ENCODE results near the gene CHRNB4. TPM values are rescaled to one million over a fixed set of nuclear protein-coding genes. Genes with fewer than 3 reads are reported as not detected.

CHRNB4 gene
- total RNA-seq, 4 donors from 2014 or later = not detected

DNA sequence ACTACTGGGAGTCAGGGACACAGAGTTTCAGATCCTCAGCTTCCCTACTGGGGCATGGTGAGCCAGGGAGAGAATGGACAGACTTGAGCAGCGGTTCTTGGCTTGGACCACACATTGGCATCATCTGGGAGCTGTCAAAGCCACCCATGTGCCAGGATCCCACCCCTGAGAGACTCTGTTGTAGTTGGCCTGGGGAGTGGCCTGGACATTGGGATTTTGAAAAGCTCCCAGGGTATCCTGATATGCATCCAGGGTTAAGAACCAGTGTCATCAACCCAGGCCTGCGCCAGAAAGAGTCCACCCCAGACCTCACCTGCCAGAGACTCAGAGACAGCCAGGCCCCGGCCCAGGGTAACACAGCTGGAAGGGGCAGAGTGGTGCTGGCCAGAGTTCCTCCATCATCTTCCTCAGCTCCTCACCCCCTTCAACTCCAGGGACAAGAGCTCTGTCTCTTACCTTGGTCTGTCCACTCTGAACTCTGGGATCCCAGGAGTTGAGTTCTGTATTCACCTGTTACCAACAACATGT is 33.0 kb upstream of the CHRNB4 start:
- Histone ChIP-seq H3K27me3 (no peaks in the 10 kb centered on the region), H3K4me1 (peaks cover 0 to 13% (median 0%) of the 10 kb centered on the region in 4 donors), H3K27ac (no peak overlapping the region), H3K9me3 (no peaks in the 10 kb centered on the region), H3K4me3 (no peak overlapping the region), H3K36me3 (no peaks in the 10 kb centered on the region)
- 92 to 96% methylated on average over 3 of the region's 3 CpGs for WGBS, 2 donors
- DNase-seq (ENCODE audit: low spot score in 2 of 2) = no peak
- TF ChIP-seq, protein P1, sequence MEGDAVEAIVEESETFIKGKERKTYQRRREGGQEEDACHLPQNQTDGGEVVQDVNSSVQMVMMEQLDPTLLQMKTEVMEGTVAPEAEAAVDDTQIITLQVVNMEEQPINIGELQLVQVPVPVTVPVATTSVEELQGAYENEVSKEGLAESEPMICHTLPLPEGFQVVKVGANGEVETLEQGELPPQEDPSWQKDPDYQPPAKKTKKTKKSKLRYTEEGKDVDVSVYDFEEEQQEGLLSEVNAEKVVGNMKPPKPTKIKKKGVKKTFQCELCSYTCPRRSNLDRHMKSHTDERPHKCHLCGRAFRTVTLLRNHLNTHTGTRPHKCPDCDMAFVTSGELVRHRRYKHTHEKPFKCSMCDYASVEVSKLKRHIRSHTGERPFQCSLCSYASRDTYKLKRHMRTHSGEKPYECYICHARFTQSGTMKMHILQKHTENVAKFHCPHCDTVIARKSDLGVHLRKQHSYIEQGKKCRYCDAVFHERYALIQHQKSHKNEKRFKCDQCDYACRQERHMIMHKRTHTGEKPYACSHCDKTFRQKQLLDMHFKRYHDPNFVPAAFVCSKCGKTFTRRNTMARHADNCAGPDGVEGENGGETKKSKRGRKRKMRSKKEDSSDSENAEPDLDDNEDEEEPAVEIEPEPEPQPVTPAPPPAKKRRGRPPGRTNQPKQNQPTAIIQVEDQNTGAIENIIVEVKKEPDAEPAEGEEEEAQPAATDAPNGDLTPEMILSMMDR (IDR thresholded peaks at IDR 0.05) = no peak
- no peak for TF ChIP-seq EP300 (IDR thresholded peaks at IDR 0.05)
- no peak for TF ChIP-seq POLR2A (IDR thresholded peaks at IDR 0.05)

DNA sequence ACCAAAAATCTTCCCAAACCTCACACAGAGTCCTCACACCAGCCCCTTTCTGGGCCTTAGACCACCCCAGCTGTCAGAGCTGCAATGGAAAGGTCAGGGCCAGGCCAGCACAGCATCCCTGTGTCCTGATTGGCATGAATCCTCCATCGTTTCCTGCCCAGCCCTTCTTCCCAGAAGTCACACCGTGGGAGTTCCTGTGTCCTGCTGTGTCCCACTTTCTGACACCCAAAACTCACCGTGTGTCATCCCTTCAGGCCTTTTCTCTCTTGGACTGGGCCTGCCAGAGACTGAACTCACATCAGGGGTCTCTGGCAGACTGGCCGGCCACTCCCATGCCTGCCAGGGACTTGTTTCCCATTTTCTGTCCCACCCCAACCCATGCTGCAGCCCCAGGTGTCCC is 32.5 kb upstream of the CHRNB4 start:
- TF ChIP-seq, protein P1 (IDR thresholded peaks at IDR 0.05) = no peak
- TF ChIP-seq POLR2A (IDR thresholded peaks at IDR 0.05) = no peak
- TF ChIP-seq EP300 (IDR thresholded peaks at IDR 0.05) = no peak
- H3K9me3 ChIP-seq = no peaks in the 10 kb centered on the region
- 48 to 54% methylated on average over 4 of the region's 4 CpGs for WGBS, 2 donors

DNA sequence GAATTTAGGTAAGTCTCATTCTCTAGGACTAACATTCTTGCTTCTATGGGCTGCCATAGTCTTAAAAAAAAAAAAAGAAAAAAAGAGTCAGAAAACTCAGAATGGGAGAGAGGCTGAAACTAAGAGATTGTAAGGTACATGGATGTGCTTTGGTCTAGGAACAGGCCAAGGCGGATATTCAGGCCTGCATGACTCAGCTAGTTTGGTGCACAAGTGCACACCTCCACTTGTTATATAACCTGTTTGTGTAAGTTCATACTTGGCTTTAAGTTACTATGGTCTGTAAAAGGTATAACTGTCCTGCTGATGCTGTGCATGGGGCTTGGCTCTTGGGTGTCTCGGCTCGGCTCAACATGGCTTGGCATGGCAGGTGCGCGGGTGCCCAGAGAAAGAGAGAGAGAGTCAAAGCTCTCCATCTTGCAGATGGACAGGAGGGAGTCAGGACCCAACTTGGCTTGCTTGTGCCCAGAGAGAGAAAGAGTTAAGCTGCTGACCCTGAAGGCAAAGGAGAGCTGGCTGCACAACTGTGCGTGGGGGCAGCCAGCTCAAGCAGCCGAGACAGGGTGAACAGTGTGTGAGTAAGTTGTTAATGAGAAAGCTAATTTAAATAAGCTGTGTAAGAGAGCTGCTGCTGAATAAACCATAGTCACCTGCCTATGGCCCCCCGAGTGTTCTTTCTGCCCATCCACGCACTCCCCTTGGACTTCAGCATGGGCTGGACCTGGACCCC is 31.4 kb upstream of the CHRNB4 start:
- H3K36me3 ChIP-seq = no peaks in the 10 kb centered on the region
- no peak overlapping the region for H3K4me3 ChIP-seq
- 79 to 82% methylated on average over 9 of the region's 9 CpGs for WGBS, 2 donors
- no peaks in the 10 kb centered on the region for H3K9me3 ChIP-seq
- H3K27ac ChIP-seq = no peak overlapping the region
- DNase-seq (ENCODE audit: low spot score in 2 of 2) = no peak
- peaks cover 0 to 5% of the 10 kb centered on the region in 2 donors for H3K27me3 ChIP-seq
- peaks cover 0 to 13% (median 0%) of the 10 kb centered on the region in 4 donors for H3K4me1 ChIP-seq
- TF ChIP-seq EP300 (IDR thresholded peaks at IDR 0.05) (no peak), POLR2A (IDR thresholded peaks at IDR 0.05) (no peak)
- TF ChIP-seq, protein P1 (IDR thresholded peaks at IDR 0.05) = no peak

More for the DNA sequence above, 32.5 kb upstream of the CHRNB4 start:
- no peak for DNase-seq (ENCODE audit: low spot score in 2 of 2)
- no peaks in the 10 kb centered on the region for H3K27me3 ChIP-seq
- H3K27ac ChIP-seq = no peak overlapping the region
- peaks cover 0 to 13% (median 0%) of the 10 kb centered on the region in 4 donors for H3K4me1 ChIP-seq
- H3K4me3 ChIP-seq = no peak overlapping the region
- H3K36me3 ChIP-seq = no peaks in the 10 kb centered on the region

DNA sequence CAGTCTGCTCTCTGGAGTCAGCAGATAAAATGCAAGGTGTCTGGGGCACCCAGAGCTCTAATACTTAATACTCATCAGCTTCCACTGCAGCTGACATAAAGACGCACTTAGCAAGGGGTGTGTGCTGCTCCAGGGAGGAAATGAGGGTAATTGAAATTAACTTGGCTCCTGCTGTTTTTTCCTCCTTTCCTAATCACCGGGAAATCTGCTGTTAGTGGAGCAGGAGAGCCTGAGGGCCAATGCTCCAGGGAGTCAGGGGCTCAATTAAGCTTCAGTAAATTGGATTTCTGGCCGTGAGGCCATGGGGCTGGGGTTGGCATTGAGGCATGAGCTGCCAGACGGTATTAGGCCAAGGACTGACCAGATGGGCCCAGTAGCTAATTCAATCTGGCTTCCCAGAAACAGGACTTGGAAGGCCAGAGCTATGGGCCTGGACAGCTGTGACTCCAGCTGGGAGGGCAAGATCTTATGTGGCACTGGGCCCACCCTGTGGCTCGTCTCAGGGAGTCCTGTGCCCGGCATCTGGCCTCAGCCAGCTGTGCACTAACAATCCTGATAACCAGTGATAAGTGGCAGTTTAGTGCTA is 30.7 kb upstream of the CHRNB4 start:
- Histone ChIP-seq H3K4me3 (no peak overlapping the region), H3K9me3 (no peaks in the 10 kb centered on the region), H3K27ac (no peak overlapping the region), H3K4me1 (peaks cover 0 to 13% (median 0%) of the 10 kb centered on the region in 4 donors), H3K36me3 (no peaks in the 10 kb centered on the region), H3K27me3 (peaks cover 0 to 5% of the 10 kb centered on the region in 2 donors)
- no peak for DNase-seq (ENCODE audit: low spot score in 2 of 2)
- TF ChIP-seq EP300 (IDR thresholded peaks at IDR 0.05) (no peak), POLR2A (IDR thresholded peaks at IDR 0.05) (no peak)
- TF ChIP-seq, protein P1 (IDR thresholded peaks at IDR 0.05) = no peak
- WGBS, 2 donors = 44 to 47% methylated on average over 6 of the region's 6 CpGs

DNA sequence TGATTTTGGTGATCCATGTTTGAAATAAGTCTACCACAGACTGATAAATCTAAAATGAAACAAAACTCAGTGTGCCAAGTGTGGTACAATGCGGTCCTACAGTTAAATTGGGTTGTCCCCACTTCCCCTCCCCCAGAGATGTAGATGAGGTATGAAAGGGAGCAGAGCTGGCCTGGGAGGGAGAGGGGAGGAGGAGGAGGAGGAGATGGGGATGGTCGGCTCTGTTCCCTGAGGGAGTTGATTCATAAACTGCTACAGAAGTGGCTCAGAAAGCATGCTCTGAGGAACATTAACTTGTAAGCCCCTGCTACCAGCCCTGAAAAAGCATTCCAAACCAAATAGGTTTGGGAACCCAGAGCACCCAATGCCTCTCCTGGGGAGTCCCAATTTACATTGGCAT is 28.0 kb upstream of the CHRNB4 start:
- DNase-seq (ENCODE audit: low spot score in 2 of 2) = no peak
- 41 to 43% methylated on average over 2 of the region's 2 CpGs for WGBS, 2 donors
- H3K27me3 ChIP-seq = peaks cover 0 to 5% of the 10 kb centered on the region in 2 donors
- H3K9me3 ChIP-seq = no peaks in the 10 kb centered on the region
- no peak for TF ChIP-seq EP300 (IDR thresholded peaks at IDR 0.05)
- no peak for TF ChIP-seq POLR2A (IDR thresholded peaks at IDR 0.05)
- TF ChIP-seq, protein P1 (IDR thresholded peaks at IDR 0.05) = no peak
- H3K4me1 ChIP-seq = peaks cover 0 to 13% (median 0%) of the 10 kb centered on the region in 4 donors
- no peak overlapping the region for H3K27ac ChIP-seq
- no peaks in the 10 kb centered on the region for H3K36me3 ChIP-seq
- H3K4me3 ChIP-seq = no peak overlapping the region
